Trophoblast cell (in vitro differentiated cells and primary cell): ENCODE results near the gene NEGR1.

ENCODE experiments used
- DNase-seq, 2 donors: peaks; one replicate each; pipeline ENCODE4 v3.0.0-alpha.2; 2016
- H2AFZ ChIP-seq: 2 replicates; pipeline ENCODE4 v1.6.1; 2013; ENCODE audit warnings: low read length, moderate library complexity, mild to moderate bottlenecking; ENCODE audit not compliant: insufficient read depth, poor library complexity
- H2AK5ac ChIP-seq: 2 replicates; pipeline ENCODE4 v1.6.1; 2013; ENCODE audit warnings: mild to moderate bottlenecking, low read length
- H2BK120ac ChIP-seq: 2 replicates; pipeline ENCODE4 v1.6.1; 2013; ENCODE audit warnings: low read length, mild to moderate bottlenecking, moderate library complexity; ENCODE audit not compliant: insufficient read depth, poor library complexity
- H2BK12ac ChIP-seq: 2 replicates; pipeline ENCODE4 v1.6.1; 2013; ENCODE audit warnings: mild to moderate bottlenecking, low read length, moderate library complexity
- H2BK5ac ChIP-seq: 2 replicates; pipeline ENCODE4 v1.6.1; 2013; ENCODE audit warnings: low read length, low read depth, moderate library complexity, mild to moderate bottlenecking; ENCODE audit not compliant: poor library complexity
- H3K14ac ChIP-seq: 2 replicates; pipeline ENCODE4 v1.6.1; 2013; ENCODE audit warnings: mild to moderate bottlenecking, low read length
- H3K18ac ChIP-seq: 2 replicates; pipeline ENCODE4 v1.6.1; 2013; ENCODE audit warnings: mild to moderate bottlenecking, low read length
- H3K23ac ChIP-seq: 2 replicates; pipeline ENCODE4 v1.6.1; 2013; ENCODE audit warnings: low read length
- H3K27ac ChIP-seq: 2 replicates; pipeline ENCODE4 v1.5.1; 2013; ENCODE audit warnings: low read depth, mild to moderate bottlenecking, inconsistent platforms, low read length, moderate library complexity
- H3K27me3 ChIP-seq: 2 replicates; pipeline ENCODE4 v1.6.1; 2013; ENCODE audit warnings: inconsistent platforms, mild to moderate bottlenecking, low read length, moderate library complexity; ENCODE audit not compliant: insufficient read depth
- H3K36me3 ChIP-seq, 2 experiments: 1 replicate in 1 of 2; 2 replicates in 1 of 2; pipeline ENCODE4 v1.6.1; 2013; ENCODE audit warnings: low read length in 2 of 2, mild to moderate bottlenecking in 2 of 2, moderate library complexity in 1 of 2; ENCODE audit not compliant: insufficient read depth in 2 of 2, control insufficient read depth in 1 of 2
- H3K4ac ChIP-seq: 2 replicates; pipeline ENCODE4 v1.6.1; 2013; ENCODE audit warnings: low read depth, mild to moderate bottlenecking, low read length, moderate library complexity
- H3K4me1 ChIP-seq, 2 experiments: 1 replicate in 1 of 2; 2 replicates in 1 of 2; pipeline ENCODE4 v1.6.1; 2013; ENCODE audit warnings: low read length in 2 of 2, mild to moderate bottlenecking in 2 of 2, moderate library complexity in 1 of 2; ENCODE audit not compliant: insufficient read depth in 2 of 2, control insufficient read depth in 1 of 2
- H3K4me2 ChIP-seq: 2 replicates; pipeline ENCODE4 v1.6.1; 2013; ENCODE audit warnings: inconsistent platforms, mild to moderate bottlenecking, low read length, moderate library complexity
- H3K4me3 ChIP-seq: 2 replicates; pipeline ENCODE4 v1.5.1; 2013; ENCODE audit warnings: mild to moderate bottlenecking, low read depth, low read length, inconsistent platforms
- H3K79me1 ChIP-seq: one replicate; pipeline ENCODE4 v1.6.1; 2013; ENCODE audit warnings: low read length
- H3K79me2 ChIP-seq: 2 replicates; pipeline ENCODE4 v1.6.1; 2013; ENCODE audit warnings: low read length, mild to moderate bottlenecking; ENCODE audit not compliant: control insufficient read depth, insufficient read depth, poor library complexity
- H3K9ac ChIP-seq: 2 replicates; pipeline ENCODE4 v1.6.1; 2013; ENCODE audit warnings: mild to moderate bottlenecking, low read length
- H3K9me3 ChIP-seq: 2 replicates; pipeline ENCODE4 v1.6.1; 2013; ENCODE audit warnings: low read depth, mild to moderate bottlenecking, control low read depth, inconsistent platforms, low read length; ENCODE audit not compliant: insufficient read depth
- H4K12ac ChIP-seq: 2 replicates; pipeline ENCODE4 v1.6.1; 2013; ENCODE audit warnings: low read depth, mild to moderate bottlenecking, low read length, moderate library complexity
- H4K8ac ChIP-seq: 2 replicates; pipeline ENCODE4 v1.6.1; 2013; ENCODE audit warnings: low read depth, mild to moderate bottlenecking, low read length, moderate library complexity
- H4K91ac ChIP-seq: one replicate; pipeline ENCODE4 v1.6.1; 2013; ENCODE audit warnings: low read depth, mild to moderate bottlenecking, low read length, moderate library complexity
- whole genome bisulfite sequencing: extraction: QIAGEN DNeasy Blood & Tissue Kit; methylation state at CpG from one replicate; pipeline ENCODE4 v1.1.7; 2013; ENCODE audit warnings: missing lambda C conversion rate; ENCODE audit not compliant: insufficient read length, insufficient coverage; ENCODE audit errors: extremely low coverage; 5-methylcytosine and 5-hydroxymethylcytosine counted together

Gene NEGR1

GRCh38 chr1:72013161-72013560 lies 269.2 kb downstream of the NEGR1 start:
- Histone ChIP-seq H3K23ac (no peak overlapping the region), H2BK120ac (no peak overlapping the region), H3K27ac (no peak overlapping the region), H2AFZ (no peak overlapping the region), H3K27me3 (no peaks in the 10 kb centered on the region), H4K91ac (no peak overlapping the region), H2AK5ac (no peak overlapping the region), H3K79me2 (no peaks in the 10 kb centered on the region), H3K4me2 (no peak overlapping the region), H3K4me3 (no peak overlapping the region), H3K4me1 (no peaks in the 10 kb centered on the region), H3K9ac (no peak overlapping the region), H3K4ac (no peak overlapping the region), H4K8ac (no peak overlapping the region), H2BK12ac (no peak overlapping the region), H3K18ac (no peak overlapping the region), H4K12ac (no peak overlapping the region), H3K14ac (no peak overlapping the region), H3K36me3 (no peaks in the 10 kb centered on the region), H3K9me3 (no peaks in the 10 kb centered on the region), H3K79me1 (no peaks in the 10 kb centered on the region), H2BK5ac (no peak overlapping the region)
- no CpG with 5 or more reads among the region's 1 CpG for WGBS
- no peak for DNase-seq

GRCh38 chr1:72011721-72012120 lies 270.6 kb downstream of the NEGR1 start:
- Histone ChIP-seq H3K36me3 (no peaks in the 10 kb centered on the region), H3K23ac (no peak overlapping the region), H3K79me2 (no peaks in the 10 kb centered on the region), H4K8ac (no peak overlapping the region), H3K9ac (no peak overlapping the region), H3K18ac (no peak overlapping the region), H2AFZ (no peak overlapping the region), H2BK12ac (no peak overlapping the region), H3K9me3 (no peaks in the 10 kb centered on the region), H4K12ac (no peak overlapping the region), H3K79me1 (no peaks in the 10 kb centered on the region), H3K14ac (no peak overlapping the region), H3K4me1 (no peaks in the 10 kb centered on the region), H2AK5ac (no peak overlapping the region), H2BK120ac (no peak overlapping the region), H3K27me3 (no peaks in the 10 kb centered on the region), H4K91ac (no peak overlapping the region), H3K4me3 (no peak overlapping the region), H2BK5ac (no peak overlapping the region), H3K4me2 (no peak overlapping the region), H3K27ac (no peak overlapping the region), H3K4ac (no peak overlapping the region)
- WGBS = no CpG with 5 or more reads among the region's 6 CpGs
- no peak for DNase-seq

- DNase-seq = no peak
- no peaks in the 10 kb centered on the region for H3K79me1 ChIP-seq
- no peaks in the 10 kb centered on the region for H3K9me3 ChIP-seq
- no CpG with 5 or more reads among the region's 3 CpGs for WGBS
- no peak overlapping the region for H3K18ac ChIP-seq
- no peaks in the 10 kb centered on the region for H3K4me1 ChIP-seq
- no peak overlapping the region for H3K27ac ChIP-seq
- H2AFZ ChIP-seq = no peak overlapping the region
- H4K12ac ChIP-seq = no peak overlapping the region
- no peak overlapping the region for H3K23ac ChIP-seq
- no peak overlapping the region for H2AK5ac ChIP-seq
- H4K91ac ChIP-seq = no peak overlapping the region
- H3K79me2 ChIP-seq = no peaks in the 10 kb centered on the region
- H3K4me3 ChIP-seq = no peak overlapping the region
- no peak overlapping the region for H2BK5ac ChIP-seq
- H2BK12ac ChIP-seq = no peak overlapping the region
- no peak overlapping the region for H3K4me2 ChIP-seq
- no peak overlapping the region for H3K9ac ChIP-seq
- H2BK120ac ChIP-seq = no peak overlapping the region
- H4K8ac ChIP-seq = no peak overlapping the region
- H3K36me3 ChIP-seq = no peaks in the 10 kb centered on the region
- H3K14ac ChIP-seq = no peak overlapping the region
- no peak overlapping the region for H3K4ac ChIP-seq
- no peaks in the 10 kb centered on the region for H3K27me3 ChIP-seq
Observed at GRCh38 chr1:72010094-72010431, 272.3 kb downstream of the NEGR1 start.

- no peak overlapping the region for H3K27ac ChIP-seq
- H2BK12ac ChIP-seq = no peak overlapping the region
- no peak overlapping the region for H3K4ac ChIP-seq
- H3K79me1 ChIP-seq = no peaks in the 10 kb centered on the region
- no peak overlapping the region for H2AFZ ChIP-seq
- no peak overlapping the region for H2BK120ac ChIP-seq
- H3K9me3 ChIP-seq = no peaks in the 10 kb centered on the region
- no peak overlapping the region for H4K12ac ChIP-seq
- H4K91ac ChIP-seq = no peak overlapping the region
- H3K4me2 ChIP-seq = no peak overlapping the region
- no peak overlapping the region for H2BK5ac ChIP-seq
- DNase-seq = no peak
- H2AK5ac ChIP-seq = no peak overlapping the region
- no peaks in the 10 kb centered on the region for H3K79me2 ChIP-seq
- no peak overlapping the region for H4K8ac ChIP-seq
- H3K4me3 ChIP-seq = no peak overlapping the region
- H3K4me1 ChIP-seq = no peaks in the 10 kb centered on the region
- no CpG with 5 or more reads among the region's 6 CpGs for WGBS
- no peak overlapping the region for H3K18ac ChIP-seq
- no peak overlapping the region for H3K23ac ChIP-seq
- no peak overlapping the region for H3K9ac ChIP-seq
- no peaks in the 10 kb centered on the region for H3K36me3 ChIP-seq
- H3K27me3 ChIP-seq = no peaks in the 10 kb centered on the region
- H3K14ac ChIP-seq = no peak overlapping the region
Observed at GRCh38 chr1:72009173-72010093, 272.9 kb downstream of the NEGR1 start.
